C4-2B (cell line): Measurements from ENCODE around the gene ABCC6.

Source experiments
- ZFX ChIP-seq: fragments of 450-650 bp; IDR thresholded peaks from 2 replicates; pipeline ENCODE4 v1.6.1; 2017
- TF ChIP-seq, protein P1 (sequence below): fragments of 450-650 bp; conservative IDR thresholded peaks from 2 replicates; pipeline ENCODE4 v1.5.1; 2017; ENCODE audit warnings: mild to moderate bottlenecking

DNA sequence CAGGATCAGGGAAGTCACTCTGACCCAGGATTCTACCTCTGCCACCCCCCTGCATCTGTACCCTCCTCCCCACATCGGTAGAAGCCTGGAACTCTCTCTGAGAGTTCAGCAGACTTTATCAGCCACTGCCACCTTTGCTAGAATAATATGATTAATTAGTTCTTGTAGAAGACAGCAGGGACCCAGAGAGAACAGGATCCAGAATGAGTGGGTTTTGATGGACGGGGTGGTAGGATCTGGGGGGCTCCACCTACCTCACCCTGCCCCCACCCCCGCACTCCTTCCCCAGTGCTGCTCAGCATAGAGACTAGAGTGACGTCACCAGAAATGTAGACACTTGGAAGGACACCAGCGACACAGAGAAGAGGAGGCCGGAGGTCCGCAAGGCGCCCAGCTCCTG, 33.5 kb downstream of the ABCC6 start:
- TF ChIP-seq, protein P1, sequence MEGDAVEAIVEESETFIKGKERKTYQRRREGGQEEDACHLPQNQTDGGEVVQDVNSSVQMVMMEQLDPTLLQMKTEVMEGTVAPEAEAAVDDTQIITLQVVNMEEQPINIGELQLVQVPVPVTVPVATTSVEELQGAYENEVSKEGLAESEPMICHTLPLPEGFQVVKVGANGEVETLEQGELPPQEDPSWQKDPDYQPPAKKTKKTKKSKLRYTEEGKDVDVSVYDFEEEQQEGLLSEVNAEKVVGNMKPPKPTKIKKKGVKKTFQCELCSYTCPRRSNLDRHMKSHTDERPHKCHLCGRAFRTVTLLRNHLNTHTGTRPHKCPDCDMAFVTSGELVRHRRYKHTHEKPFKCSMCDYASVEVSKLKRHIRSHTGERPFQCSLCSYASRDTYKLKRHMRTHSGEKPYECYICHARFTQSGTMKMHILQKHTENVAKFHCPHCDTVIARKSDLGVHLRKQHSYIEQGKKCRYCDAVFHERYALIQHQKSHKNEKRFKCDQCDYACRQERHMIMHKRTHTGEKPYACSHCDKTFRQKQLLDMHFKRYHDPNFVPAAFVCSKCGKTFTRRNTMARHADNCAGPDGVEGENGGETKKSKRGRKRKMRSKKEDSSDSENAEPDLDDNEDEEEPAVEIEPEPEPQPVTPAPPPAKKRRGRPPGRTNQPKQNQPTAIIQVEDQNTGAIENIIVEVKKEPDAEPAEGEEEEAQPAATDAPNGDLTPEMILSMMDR: no peak
- no peak for TF ChIP-seq ZFX
